KMS-11 (cell line): ENCODE data around the gene TMEM11.

Experiments used
- H2AFZ ChIP-seq: fragments of 200-600 bp; sonication (generic); 2 replicates; pipeline ENCODE4 v1.6.1; 2016; ENCODE audit warnings: antibody characterized with exemption, mixed run types, low read depth
- H3K27ac ChIP-seq: fragments of 200-600 bp; sonication (generic); 2 replicates; pipeline ENCODE4 v1.6.1; 2016; ENCODE audit warnings: mild to moderate bottlenecking, mixed run types
- H3K27me3 ChIP-seq: fragments of 200-600 bp; sonication (generic); 2 replicates; pipeline ENCODE4 v1.6.1; 2017; ENCODE audit warnings: mild to moderate bottlenecking, low read depth, mixed run types, moderate library complexity; ENCODE audit not compliant: insufficient read depth
- H3K36me3 ChIP-seq: fragments of 200-600 bp; sonication (generic); 2 replicates; pipeline ENCODE4 v1.6.1; 2017; ENCODE audit warnings: mild to moderate bottlenecking, mixed run types; ENCODE audit not compliant: insufficient read depth
- H3K4me1 ChIP-seq: fragments of 200-600 bp; sonication (generic); 2 replicates; pipeline ENCODE4 v1.6.1; 2016; ENCODE audit warnings: mild to moderate bottlenecking, low read depth, mixed run types; ENCODE audit not compliant: poor library complexity, severe bottlenecking
- H3K4me2 ChIP-seq: fragments of 200-600 bp; sonication (generic); 2 replicates; pipeline ENCODE4 v1.7.0; 2016; ENCODE audit warnings: mild to moderate bottlenecking, mixed run types
- H3K4me3 ChIP-seq: fragments of 200-600 bp; sonication (generic); IDR thresholded peaks from 2 replicates; pipeline ENCODE4 v1.6.1; 2017; ENCODE audit warnings: low read depth, low read length, mixed read lengths; ENCODE audit not compliant: insufficient read depth
- H3K79me2 ChIP-seq: fragments of 200-600 bp; sonication (generic); 2 replicates; pipeline ENCODE4 v1.6.1; 2016; ENCODE audit warnings: low read depth, mixed run types; ENCODE audit not compliant: insufficient read depth
- H3K9ac ChIP-seq: fragments of 200-600 bp; sonication (generic); 2 replicates; pipeline ENCODE4 v1.6.1; 2016; ENCODE audit warnings: mild to moderate bottlenecking, mixed run types
- H4K20me1 ChIP-seq: fragments of 200-600 bp; sonication (generic); 2 replicates; pipeline ENCODE4 v1.6.1; 2016; ENCODE audit warnings: mild to moderate bottlenecking, mixed run types; ENCODE audit not compliant: insufficient read depth
- CTCF ChIP-seq: fragments of 200-600 bp; sonication (generic); conservative IDR thresholded peaks from 2 replicates; pipeline ENCODE4 v1.6.1; 2017; ENCODE audit warnings: low read depth, mild to moderate bottlenecking, antibody characterized with exemption, low read length, moderate library complexity, mixed read lengths

Gene TMEM11

GRCh38 chr17:21253646-21254441 is 39.9 kb upstream of the TMEM11 start:
- TF ChIP-seq CTCF, result no peak
- Histone ChIP-seq H2AFZ (peak overlapping the region; percentile 79), H3K4me3 (no peak overlapping the region), H3K27me3 (no peaks in the 10 kb centered on the region), H3K4me2 (peak overlapping the region; percentile 11; the same call in 1 of the 2 replicates), H3K79me2 (no peaks in the 10 kb centered on the region), H3K9ac (no peak overlapping the region), H3K36me3 (no peaks in the 10 kb centered on the region), H4K20me1 (no peaks in the 10 kb centered on the region), H3K4me1 (no peaks in the 10 kb centered on the region), H3K27ac (no peak overlapping the region)

- no peak for TF ChIP-seq CTCF
- no peak within 1 kb of the TSS for H3K4me3 ChIP-seq
- H3K4me2 ChIP-seq, result peak within 1 kb of the TSS; percentile 31
- H3K36me3 ChIP-seq, result no peaks in the 10 kb centered on the region
- H3K27ac ChIP-seq, result no peak within 1 kb of the TSS
- no peaks in the 10 kb centered on the region for H4K20me1 ChIP-seq
- H3K79me2 ChIP-seq, result no peaks in the 10 kb centered on the region
- no peaks in the 10 kb centered on the region for H3K27me3 ChIP-seq
- no peak within 1 kb of the TSS for H3K9ac ChIP-seq
- peak within 1 kb of the TSS; percentile 79 for H2AFZ ChIP-seq
- H3K4me1 ChIP-seq, result no peaks in the 10 kb centered on the region
These were observed 39.1 kb upstream of the TMEM11 start, which contains the start of gene NATD1 for GRCh38 chr17:21252796-21253645. Gene NATD1 (minus strand): TSS chr17:21253410. CDS start chr17:21253264, 146 bp downstream.

GRCh38 chr17:21252289-21252795 is 38.4 kb upstream of the TMEM11 start:
- H3K36me3 ChIP-seq, result no peaks in the 10 kb centered on the region
- no peaks in the 10 kb centered on the region for H3K27me3 ChIP-seq
- peak overlapping the region; percentile 22; the same call in 1 of the 2 replicates for H2AFZ ChIP-seq
- no peak overlapping the region for H3K4me3 ChIP-seq
- H3K9ac ChIP-seq, result no peak overlapping the region
- H3K4me1 ChIP-seq, result no peaks in the 10 kb centered on the region
- no peaks in the 10 kb centered on the region for H3K79me2 ChIP-seq
- H3K4me2 ChIP-seq, result peak overlapping the region; percentile 31; the same call in 1 of the 2 replicates
- TF ChIP-seq CTCF, result no peak
- no peak overlapping the region for H3K27ac ChIP-seq
- H4K20me1 ChIP-seq, result no peaks in the 10 kb centered on the region

GRCh38 chr17:21251337-21252010 is 37.5 kb upstream of the TMEM11 start:
- Histone ChIP-seq H4K20me1 (no peaks in the 10 kb centered on the region), H3K79me2 (no peaks in the 10 kb centered on the region), H3K4me2 (no peak overlapping the region), H3K27me3 (no peaks in the 10 kb centered on the region), H3K9ac (no peak overlapping the region), H2AFZ (no peak overlapping the region), H3K36me3 (no peaks in the 10 kb centered on the region), H3K4me1 (no peaks in the 10 kb centered on the region), H3K4me3 (no peak overlapping the region), H3K27ac (no peak overlapping the region)
- no peak for TF ChIP-seq CTCF
